Mucosa of rectum (tissue), 2 donors: ENCODE results near the gene TMEM94.

ENCODE experiments used
- H3K27ac ChIP-seq, 2 donors: one replicate each; pipeline ENCODE4 v1.7.0; 2013; ENCODE audit warnings: inconsistent platforms in 2 of 2, low read depth in 2 of 2, low read length in 2 of 2
- H3K27me3 ChIP-seq, 2 donors: one replicate each; pipeline ENCODE4 v1.7.0; 2013; ENCODE audit warnings: low read length in 2 of 2; ENCODE audit not compliant: control insufficient read depth in 2 of 2, insufficient read depth in 2 of 2
- H3K36me3 ChIP-seq, 2 donors: one replicate each; pipeline ENCODE4 v1.7.0; 2013; ENCODE audit warnings: low read length in 2 of 2; ENCODE audit not compliant: control insufficient read depth in 2 of 2, insufficient read depth in 2 of 2
- H3K4me1 ChIP-seq, 2 donors: one replicate each; pipeline ENCODE4 v1.7.0; 2013; ENCODE audit warnings: low read length in 2 of 2, mild to moderate bottlenecking in 1 of 2; ENCODE audit not compliant: control insufficient read depth in 2 of 2, insufficient read depth in 2 of 2
- H3K4me3 ChIP-seq, 2 donors: one replicate each; pipeline ENCODE4 v1.7.0; 2013; ENCODE audit warnings: low read length in 2 of 2
- H3K9ac ChIP-seq, 2 donors: one replicate each; pipeline ENCODE4 v1.7.0; 2013; ENCODE audit warnings: low read length in 2 of 2, low read depth in 1 of 2, mild to moderate bottlenecking in 1 of 2
- H3K9me3 ChIP-seq, 2 donors: one replicate each; pipeline ENCODE4 v1.7.0; 2013; ENCODE audit warnings: low read length in 2 of 2; ENCODE audit not compliant: control insufficient read depth in 2 of 2
- donor health status: healthy.
- donor health status: Normal muscosa, but diverticular disease.

The TMEM94 gene

GRCh38 chr17:75456417-75457046 is at the start of gene TMEM94:
TSS of gene TMEM94 (plus strand) at chr17:75456635. CDS start at chr17:75471906, 15,271 bp downstream.
- peak within 1 kb of the TSS; percentile 86 to 87 for H3K27ac ChIP-seq
- H3K9me3 ChIP-seq: no peaks in the 10 kb centered on the region
- no peaks in the 10 kb centered on the region for H3K36me3 ChIP-seq
- H3K4me1 ChIP-seq: peaks cover 30 to 33% of the 10 kb centered on the region in 2 donors
- H3K27me3 ChIP-seq: no peaks in the 10 kb centered on the region
- H3K9ac ChIP-seq: peak within 1 kb of the TSS; percentile 98 to 99
- H3K4me3 ChIP-seq: peak within 1 kb of the TSS; percentile 90 to 92

GRCh38 chr17:75407655-75408352 is 48.6 kb upstream of the TMEM94 start:
- Histone ChIP-seq H3K27ac (no peak overlapping the region), H3K36me3 (no peaks in the 10 kb centered on the region)

GRCh38 chr17:75410141-75410540 is 46.3 kb upstream of the TMEM94 start:
- Histone ChIP-seq H3K9ac (no peak overlapping the region), H3K4me1 (peaks cover 7 to 13% of the 10 kb centered on the region in 2 donors), H3K9me3 (no peaks in the 10 kb centered on the region), H3K27ac (no peak overlapping the region), H3K27me3 (no peaks in the 10 kb centered on the region), H3K36me3 (no peaks in the 10 kb centered on the region), H3K4me3 (no peak overlapping the region)

More at GRCh38 chr17:75407655-75408352, 48.6 kb upstream of the TMEM94 start:
- peaks cover 7 to 19% of the 10 kb centered on the region in 2 donors for H3K4me1 ChIP-seq
- H3K27me3 ChIP-seq: no peaks in the 10 kb centered on the region
- no peak overlapping the region for H3K9ac ChIP-seq
- H3K4me3 ChIP-seq: no peak overlapping the region
- H3K9me3 ChIP-seq: no peaks in the 10 kb centered on the region

DNA sequence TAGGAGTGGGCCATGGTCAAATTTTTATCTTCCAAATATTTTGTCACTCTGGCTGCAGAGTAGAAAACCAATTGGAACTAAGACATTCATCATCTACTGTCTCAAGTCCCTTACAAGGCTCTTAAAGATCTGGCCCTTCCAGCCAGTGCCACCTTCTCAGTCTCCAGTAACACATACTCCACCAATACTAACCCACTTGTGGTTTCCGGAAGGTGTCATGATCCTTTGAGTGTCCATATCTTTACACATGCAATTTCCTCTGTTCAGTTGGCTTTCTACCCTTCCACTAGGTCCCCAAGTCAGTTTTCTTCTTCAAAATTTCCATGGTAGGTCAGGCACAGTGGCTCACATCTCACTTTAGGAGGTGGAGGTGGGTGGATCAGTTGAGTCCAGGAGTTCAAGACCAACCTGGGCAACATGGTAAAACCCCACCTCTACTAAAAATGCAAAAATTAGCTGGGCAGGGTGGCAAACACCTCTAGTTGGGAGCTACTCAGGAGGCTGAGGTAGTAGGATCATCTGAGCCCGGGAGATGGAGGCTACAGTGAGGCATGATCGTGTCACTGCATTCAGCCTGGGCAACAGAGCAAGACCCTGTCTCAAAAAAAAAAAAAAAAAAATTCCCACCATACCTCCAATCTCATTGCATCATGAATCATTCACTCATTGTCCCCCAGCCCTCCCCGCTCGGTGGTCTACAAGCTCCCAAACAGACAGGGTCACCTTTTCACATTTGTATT is 44.9 kb upstream of the TMEM94 start:
- no peak overlapping the region for H3K4me3 ChIP-seq
- no peaks in the 10 kb centered on the region for H3K27me3 ChIP-seq
- no peak overlapping the region for H3K27ac ChIP-seq
- no peak overlapping the region for H3K9ac ChIP-seq
- H3K4me1 ChIP-seq: peaks cover 3 to 9% of the 10 kb centered on the region in 2 donors
- H3K36me3 ChIP-seq: no peaks in the 10 kb centered on the region
- H3K9me3 ChIP-seq: no peaks in the 10 kb centered on the region

- peak overlapping the region in 1 of 2 donors; percentile 45 for H3K9ac ChIP-seq
- no peaks in the 10 kb centered on the region for H3K9me3 ChIP-seq
- H3K27me3 ChIP-seq: no peaks in the 10 kb centered on the region
- peak overlapping the region; percentile 22 to 46 for H3K4me3 ChIP-seq
- H3K36me3 ChIP-seq: no peaks in the 10 kb centered on the region
- no peak overlapping the region for H3K27ac ChIP-seq
- peaks cover 0 to 6% of the 10 kb centered on the region in 2 donors for H3K4me1 ChIP-seq
These were observed 43.7 kb upstream of the TMEM94 start for GRCh38 chr17:75412455-75413317.

GRCh38 chr17:75414488-75414887 is 41.9 kb upstream of the TMEM94 start:
- Histone ChIP-seq H3K36me3 (no peaks in the 10 kb centered on the region), H3K27ac (no peak overlapping the region), H3K4me1 (peaks cover 0 to 6% of the 10 kb centered on the region in 2 donors), H3K9ac (no peak overlapping the region), H3K27me3 (no peaks in the 10 kb centered on the region), H3K9me3 (no peaks in the 10 kb centered on the region), H3K4me3 (no peak overlapping the region)

DNA sequence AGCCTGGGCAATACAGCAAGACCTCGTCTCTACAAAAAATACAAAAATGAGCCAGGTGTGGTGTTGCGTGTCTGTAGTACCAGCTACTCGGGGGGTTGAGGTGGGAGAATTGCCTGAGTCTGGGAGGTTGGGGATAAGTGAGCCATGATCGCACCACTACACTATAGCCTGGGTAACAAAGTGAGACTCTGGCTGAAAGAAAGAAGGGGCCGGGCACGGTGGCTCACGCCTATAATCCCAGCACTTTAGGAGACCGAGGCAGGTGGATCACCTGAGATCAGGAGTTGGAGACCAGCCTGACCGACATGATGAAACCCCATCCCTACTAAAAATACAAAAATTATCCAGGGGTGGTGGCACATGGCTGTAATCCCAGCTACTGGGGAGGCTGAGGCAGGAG is 40.4 kb upstream of the TMEM94 start:
- Histone ChIP-seq H3K9me3 (no peaks in the 10 kb centered on the region), H3K4me1 (peaks cover 0 to 6% of the 10 kb centered on the region in 2 donors), H3K27me3 (no peaks in the 10 kb centered on the region), H3K27ac (no peak overlapping the region), H3K4me3 (no peak overlapping the region), H3K9ac (no peak overlapping the region), H3K36me3 (no peaks in the 10 kb centered on the region)

DNA sequence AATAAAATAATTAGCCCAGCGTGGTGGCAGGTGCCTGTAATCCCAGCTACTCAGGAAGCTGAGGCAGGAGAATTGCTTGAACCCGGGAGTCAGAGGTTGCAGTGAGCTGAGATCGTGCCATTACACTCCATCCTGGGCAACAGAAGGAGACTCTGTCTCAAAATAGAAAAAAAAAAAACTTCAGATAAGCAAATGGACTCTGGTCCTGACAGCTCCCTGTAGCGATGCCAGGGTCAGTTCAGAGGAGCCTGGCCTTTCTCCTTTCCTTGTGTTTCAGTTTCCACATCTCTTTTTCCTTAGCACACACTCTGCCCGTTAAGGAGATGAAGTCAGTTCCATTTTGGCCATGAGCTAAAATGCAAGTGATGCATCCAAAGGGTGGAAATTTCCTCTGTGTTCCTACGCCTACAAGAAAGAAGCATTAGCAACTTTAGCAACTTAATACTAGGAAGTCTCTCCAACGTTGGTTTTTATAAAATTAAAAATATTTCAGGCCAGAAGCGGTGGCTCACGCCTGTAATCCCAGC is 39.3 kb upstream of the TMEM94 start:
- H3K9me3 ChIP-seq: no peaks in the 10 kb centered on the region
- H3K27me3 ChIP-seq: no peaks in the 10 kb centered on the region
- no peak overlapping the region for H3K27ac ChIP-seq

DNA sequence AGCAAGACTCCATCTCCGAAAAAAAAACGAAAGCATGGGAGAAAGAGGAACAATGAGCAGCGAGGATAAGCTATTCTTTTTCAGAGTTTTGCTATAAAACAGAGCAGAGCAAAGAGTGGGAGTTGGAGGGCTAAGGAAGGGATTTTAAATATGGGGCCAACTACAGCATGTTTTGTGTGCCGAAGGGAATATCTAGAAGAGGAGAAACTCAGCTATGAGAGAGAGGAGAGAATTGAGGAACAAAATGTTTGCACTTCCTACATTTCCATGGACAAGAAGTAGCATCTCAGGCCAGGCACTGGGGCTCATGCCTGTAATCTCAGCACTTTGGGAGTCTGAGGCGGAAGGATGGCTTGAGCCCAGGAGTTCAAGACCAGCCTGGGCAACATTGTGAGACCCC is 37.9 kb upstream of the TMEM94 start:
- H3K27me3 ChIP-seq: no peaks in the 10 kb centered on the region
- H3K4me3 ChIP-seq: no peak overlapping the region
- no peaks in the 10 kb centered on the region for H3K4me1 ChIP-seq
- H3K9ac ChIP-seq: no peak overlapping the region
- H3K36me3 ChIP-seq: no peaks in the 10 kb centered on the region
- H3K27ac ChIP-seq: no peak overlapping the region
- no peaks in the 10 kb centered on the region for H3K9me3 ChIP-seq

More for the DNA sequence above, 39.3 kb upstream of the TMEM94 start:
- no peak overlapping the region for H3K4me3 ChIP-seq
- no peaks in the 10 kb centered on the region for H3K36me3 ChIP-seq
- H3K9ac ChIP-seq: no peak overlapping the region
- H3K4me1 ChIP-seq: peaks cover 0 to 6% of the 10 kb centered on the region in 2 donors
